Measurements from ENCODE around the gene RSAD2. TPM values are rescaled to one million over a fixed set of nuclear protein-coding genes. Genes with fewer than 3 reads are reported as not detected.

RSAD2 gene
- total and polyA plus RNA-seq, 9 of the 15 experiments (the other 6 are each of a cell fraction or from before 2014, with no cell fraction given) = 0.15 to 1.4 (median 0.28) TPM

DNA sequence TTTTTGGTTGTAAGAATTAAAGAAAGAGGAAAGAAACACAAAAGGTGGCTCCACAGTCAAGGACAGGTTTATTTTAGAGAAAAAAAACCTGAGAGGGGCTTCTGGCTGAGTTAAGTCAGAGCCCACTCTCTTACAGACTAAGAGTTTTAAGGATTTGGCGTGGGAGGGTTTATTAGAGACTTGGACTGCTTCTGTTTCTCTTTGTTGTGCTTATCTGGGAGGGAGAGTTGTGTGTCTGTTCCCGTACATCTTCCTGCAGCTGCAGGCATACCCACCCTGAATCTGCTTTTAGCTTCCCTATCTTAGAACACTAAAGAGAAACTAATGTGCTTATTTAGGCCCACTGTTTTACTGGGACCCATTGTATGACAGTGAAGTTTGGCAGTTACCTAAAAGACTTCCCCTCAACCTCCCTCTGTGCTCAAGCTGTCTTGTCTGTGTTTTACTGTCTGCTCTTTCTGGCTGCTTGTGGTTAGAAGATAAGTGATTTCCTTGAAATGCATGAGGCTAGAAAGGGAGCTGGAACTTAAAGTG is 2.7 kb downstream of the RSAD2 start (continued):
- TF ChIP-seq ZBTB2 (IDR thresholded peaks at IDR 0.05) (peak; percentile 62), ZNF584 (CRISPR knock-in tag; IDR thresholded peaks at IDR 0.05; ENCODE audit: low read depth) (no peak), ZNF780A (CRISPR knock-in tag; IDR thresholded peaks at IDR 0.05) (no peak), ZNF143 (CRISPR knock-in tag; IDR thresholded peaks at IDR 0.05) (no peak), SMAD4 (CRISPR knock-in tag; conservative IDR thresholded peaks at IDR 0.05) (peak; percentile 97), FOXK2 (conservative IDR thresholded peaks at IDR 0.05 in 1 of 2, IDR thresholded peaks at IDR 0.05 in 1 of 2; ENCODE audit: low read depth in 2 of 2) (peak; percentile 46 to 68; a peak in 3 of 4 replicates), ETS2 (tag; IDR thresholded peaks at IDR 0.05; ENCODE audit: borderline replicate concordance, poor library complexity, severe bottlenecking) (no peak), MAFK (IDR thresholded peaks at IDR 0.05; ENCODE audit: low read length) (no peak)
- TF ChIP-seq, protein P1, sequence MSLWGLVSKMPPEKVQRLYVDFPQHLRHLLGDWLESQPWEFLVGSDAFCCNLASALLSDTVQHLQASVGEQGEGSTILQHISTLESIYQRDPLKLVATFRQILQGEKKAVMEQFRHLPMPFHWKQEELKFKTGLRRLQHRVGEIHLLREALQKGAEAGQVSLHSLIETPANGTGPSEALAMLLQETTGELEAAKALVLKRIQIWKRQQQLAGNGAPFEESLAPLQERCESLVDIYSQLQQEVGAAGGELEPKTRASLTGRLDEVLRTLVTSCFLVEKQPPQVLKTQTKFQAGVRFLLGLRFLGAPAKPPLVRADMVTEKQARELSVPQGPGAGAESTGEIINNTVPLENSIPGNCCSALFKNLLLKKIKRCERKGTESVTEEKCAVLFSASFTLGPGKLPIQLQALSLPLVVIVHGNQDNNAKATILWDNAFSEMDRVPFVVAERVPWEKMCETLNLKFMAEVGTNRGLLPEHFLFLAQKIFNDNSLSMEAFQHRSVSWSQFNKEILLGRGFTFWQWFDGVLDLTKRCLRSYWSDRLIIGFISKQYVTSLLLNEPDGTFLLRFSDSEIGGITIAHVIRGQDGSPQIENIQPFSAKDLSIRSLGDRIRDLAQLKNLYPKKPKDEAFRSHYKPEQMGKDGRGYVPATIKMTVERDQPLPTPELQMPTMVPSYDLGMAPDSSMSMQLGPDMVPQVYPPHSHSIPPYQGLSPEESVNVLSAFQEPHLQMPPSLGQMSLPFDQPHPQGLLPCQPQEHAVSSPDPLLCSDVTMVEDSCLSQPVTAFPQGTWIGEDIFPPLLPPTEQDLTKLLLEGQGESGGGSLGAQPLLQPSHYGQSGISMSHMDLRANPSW (CRISPR knock-in tag; IDR thresholded peaks at IDR 0.05) = no peak
- TF ChIP-seq, protein P2, sequence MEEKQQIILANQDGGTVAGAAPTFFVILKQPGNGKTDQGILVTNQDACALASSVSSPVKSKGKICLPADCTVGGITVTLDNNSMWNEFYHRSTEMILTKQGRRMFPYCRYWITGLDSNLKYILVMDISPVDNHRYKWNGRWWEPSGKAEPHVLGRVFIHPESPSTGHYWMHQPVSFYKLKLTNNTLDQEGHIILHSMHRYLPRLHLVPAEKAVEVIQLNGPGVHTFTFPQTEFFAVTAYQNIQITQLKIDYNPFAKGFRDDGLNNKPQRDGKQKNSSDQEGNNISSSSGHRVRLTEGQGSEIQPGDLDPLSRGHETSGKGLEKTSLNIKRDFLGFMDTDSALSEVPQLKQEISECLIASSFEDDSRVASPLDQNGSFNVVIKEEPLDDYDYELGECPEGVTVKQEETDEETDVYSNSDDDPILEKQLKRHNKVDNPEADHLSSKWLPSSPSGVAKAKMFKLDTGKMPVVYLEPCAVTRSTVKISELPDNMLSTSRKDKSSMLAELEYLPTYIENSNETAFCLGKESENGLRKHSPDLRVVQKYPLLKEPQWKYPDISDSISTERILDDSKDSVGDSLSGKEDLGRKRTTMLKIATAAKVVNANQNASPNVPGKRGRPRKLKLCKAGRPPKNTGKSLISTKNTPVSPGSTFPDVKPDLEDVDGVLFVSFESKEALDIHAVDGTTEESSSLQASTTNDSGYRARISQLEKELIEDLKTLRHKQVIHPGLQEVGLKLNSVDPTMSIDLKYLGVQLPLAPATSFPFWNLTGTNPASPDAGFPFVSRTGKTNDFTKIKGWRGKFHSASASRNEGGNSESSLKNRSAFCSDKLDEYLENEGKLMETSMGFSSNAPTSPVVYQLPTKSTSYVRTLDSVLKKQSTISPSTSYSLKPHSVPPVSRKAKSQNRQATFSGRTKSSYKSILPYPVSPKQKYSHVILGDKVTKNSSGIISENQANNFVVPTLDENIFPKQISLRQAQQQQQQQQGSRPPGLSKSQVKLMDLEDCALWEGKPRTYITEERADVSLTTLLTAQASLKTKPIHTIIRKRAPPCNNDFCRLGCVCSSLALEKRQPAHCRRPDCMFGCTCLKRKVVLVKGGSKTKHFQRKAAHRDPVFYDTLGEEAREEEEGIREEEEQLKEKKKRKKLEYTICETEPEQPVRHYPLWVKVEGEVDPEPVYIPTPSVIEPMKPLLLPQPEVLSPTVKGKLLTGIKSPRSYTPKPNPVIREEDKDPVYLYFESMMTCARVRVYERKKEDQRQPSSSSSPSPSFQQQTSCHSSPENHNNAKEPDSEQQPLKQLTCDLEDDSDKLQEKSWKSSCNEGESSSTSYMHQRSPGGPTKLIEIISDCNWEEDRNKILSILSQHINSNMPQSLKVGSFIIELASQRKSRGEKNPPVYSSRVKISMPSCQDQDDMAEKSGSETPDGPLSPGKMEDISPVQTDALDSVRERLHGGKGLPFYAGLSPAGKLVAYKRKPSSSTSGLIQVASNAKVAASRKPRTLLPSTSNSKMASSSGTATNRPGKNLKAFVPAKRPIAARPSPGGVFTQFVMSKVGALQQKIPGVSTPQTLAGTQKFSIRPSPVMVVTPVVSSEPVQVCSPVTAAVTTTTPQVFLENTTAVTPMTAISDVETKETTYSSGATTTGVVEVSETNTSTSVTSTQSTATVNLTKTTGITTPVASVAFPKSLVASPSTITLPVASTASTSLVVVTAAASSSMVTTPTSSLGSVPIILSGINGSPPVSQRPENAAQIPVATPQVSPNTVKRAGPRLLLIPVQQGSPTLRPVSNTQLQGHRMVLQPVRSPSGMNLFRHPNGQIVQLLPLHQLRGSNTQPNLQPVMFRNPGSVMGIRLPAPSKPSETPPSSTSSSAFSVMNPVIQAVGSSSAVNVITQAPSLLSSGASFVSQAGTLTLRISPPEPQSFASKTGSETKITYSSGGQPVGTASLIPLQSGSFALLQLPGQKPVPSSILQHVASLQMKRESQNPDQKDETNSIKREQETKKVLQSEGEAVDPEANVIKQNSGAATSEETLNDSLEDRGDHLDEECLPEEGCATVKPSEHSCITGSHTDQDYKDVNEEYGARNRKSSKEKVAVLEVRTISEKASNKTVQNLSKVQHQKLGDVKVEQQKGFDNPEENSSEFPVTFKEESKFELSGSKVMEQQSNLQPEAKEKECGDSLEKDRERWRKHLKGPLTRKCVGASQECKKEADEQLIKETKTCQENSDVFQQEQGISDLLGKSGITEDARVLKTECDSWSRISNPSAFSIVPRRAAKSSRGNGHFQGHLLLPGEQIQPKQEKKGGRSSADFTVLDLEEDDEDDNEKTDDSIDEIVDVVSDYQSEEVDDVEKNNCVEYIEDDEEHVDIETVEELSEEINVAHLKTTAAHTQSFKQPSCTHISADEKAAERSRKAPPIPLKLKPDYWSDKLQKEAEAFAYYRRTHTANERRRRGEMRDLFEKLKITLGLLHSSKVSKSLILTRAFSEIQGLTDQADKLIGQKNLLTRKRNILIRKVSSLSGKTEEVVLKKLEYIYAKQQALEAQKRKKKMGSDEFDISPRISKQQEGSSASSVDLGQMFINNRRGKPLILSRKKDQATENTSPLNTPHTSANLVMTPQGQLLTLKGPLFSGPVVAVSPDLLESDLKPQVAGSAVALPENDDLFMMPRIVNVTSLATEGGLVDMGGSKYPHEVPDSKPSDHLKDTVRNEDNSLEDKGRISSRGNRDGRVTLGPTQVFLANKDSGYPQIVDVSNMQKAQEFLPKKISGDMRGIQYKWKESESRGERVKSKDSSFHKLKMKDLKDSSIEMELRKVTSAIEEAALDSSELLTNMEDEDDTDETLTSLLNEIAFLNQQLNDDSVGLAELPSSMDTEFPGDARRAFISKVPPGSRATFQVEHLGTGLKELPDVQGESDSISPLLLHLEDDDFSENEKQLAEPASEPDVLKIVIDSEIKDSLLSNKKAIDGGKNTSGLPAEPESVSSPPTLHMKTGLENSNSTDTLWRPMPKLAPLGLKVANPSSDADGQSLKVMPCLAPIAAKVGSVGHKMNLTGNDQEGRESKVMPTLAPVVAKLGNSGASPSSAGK (IDR thresholded peaks at IDR 0.05) = peak; percentile 45
- TF ChIP-seq, protein P3, sequence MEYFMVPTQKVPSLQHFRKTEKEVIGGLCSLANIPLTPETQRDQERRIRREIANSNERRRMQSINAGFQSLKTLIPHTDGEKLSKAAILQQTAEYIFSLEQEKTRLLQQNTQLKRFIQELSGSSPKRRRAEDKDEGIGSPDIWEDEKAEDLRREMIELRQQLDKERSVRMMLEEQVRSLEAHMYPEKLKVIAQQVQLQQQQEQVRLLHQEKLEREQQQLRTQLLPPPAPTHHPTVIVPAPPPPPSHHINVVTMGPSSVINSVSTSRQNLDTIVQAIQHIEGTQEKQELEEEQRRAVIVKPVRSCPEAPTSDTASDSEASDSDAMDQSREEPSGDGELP (CRISPR knock-in tag; IDR thresholded peaks at IDR 0.05; ENCODE audit: borderline replicate concordance) = no peak
